Stomach (tissue), 4 donors: ENCODE results near the gene SCAMP4.

Source experiments
- POLR2AphosphoS5 ChIP-seq, 3 donors: sonication (generic); formaldehyde crosslinking; IDR thresholded peaks; one replicate each; pipeline ENCODE4 v1.6.1; 2016; ENCODE audit warnings: antibody characterized with exemption in 3 of 3
- TF ChIP-seq, protein P1 (sequence below), 7 experiments: fragments of 450-650 bp in 4 of 7; fragments of 200-600 bp in 3 of 7; sonication (generic) in 3 of 7; IDR thresholded peaks; one replicate each; pipeline ENCODE4 v1.5.1; 2016 to 2019; ENCODE audit warnings: antibody characterized with exemption in 7 of 7, control low read depth in 2 of 7, mild to moderate bottlenecking in 1 of 7

DNA sequence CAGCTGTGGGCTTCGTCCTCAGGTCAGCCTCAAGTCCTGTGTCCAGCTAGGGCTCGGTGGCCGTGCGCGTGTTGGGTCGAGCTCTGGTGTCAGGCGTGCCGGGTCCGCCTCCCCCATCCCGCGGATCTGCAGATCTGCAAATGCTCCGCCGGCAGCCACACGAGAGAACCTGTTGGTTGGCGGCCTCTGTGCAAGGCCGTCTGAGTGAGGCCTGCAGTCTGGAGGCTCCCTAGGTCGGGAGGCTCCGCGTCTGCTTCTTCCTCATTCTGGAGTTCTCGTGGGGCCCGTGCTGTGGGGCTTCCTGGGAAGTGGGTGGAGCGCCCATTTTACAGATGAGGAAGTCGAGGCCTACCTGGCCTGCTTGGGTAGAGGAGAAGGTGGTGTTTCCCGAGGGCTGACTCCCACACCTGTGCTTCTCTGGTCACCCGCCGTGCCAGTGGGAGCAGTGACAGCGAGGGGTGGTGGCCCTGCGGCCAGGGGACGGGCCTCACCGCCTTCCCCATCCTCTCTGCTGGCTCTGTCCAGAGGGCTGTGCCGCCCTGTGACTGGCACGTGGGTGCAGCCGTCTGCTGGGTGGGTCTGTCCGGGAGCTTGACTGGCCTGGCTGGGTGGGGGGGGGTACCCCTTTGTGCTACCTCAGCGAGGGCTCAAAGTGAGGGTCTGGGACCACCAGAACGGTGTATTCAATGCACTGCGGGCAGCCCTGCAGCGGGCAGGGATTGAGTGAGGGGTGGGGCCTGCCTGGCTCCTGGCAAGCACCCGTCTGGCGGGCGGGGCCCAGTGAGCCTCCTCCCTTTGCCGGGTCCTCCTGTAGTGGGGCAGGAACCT lies 39.1 kb downstream of the SCAMP4 start:
- TF ChIP-seq, protein P1, sequence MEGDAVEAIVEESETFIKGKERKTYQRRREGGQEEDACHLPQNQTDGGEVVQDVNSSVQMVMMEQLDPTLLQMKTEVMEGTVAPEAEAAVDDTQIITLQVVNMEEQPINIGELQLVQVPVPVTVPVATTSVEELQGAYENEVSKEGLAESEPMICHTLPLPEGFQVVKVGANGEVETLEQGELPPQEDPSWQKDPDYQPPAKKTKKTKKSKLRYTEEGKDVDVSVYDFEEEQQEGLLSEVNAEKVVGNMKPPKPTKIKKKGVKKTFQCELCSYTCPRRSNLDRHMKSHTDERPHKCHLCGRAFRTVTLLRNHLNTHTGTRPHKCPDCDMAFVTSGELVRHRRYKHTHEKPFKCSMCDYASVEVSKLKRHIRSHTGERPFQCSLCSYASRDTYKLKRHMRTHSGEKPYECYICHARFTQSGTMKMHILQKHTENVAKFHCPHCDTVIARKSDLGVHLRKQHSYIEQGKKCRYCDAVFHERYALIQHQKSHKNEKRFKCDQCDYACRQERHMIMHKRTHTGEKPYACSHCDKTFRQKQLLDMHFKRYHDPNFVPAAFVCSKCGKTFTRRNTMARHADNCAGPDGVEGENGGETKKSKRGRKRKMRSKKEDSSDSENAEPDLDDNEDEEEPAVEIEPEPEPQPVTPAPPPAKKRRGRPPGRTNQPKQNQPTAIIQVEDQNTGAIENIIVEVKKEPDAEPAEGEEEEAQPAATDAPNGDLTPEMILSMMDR (IDR thresholded peaks at IDR 0.05): no peak
- no peak for TF ChIP-seq POLR2AphosphoS5 (IDR thresholded peaks at IDR 0.05)
